Epithelial cell of esophagus (primary cell): Measurements from ENCODE around the gene MMADHC.

ENCODE experiments used
- DNase-seq: peaks from one replicate; pipeline ENCODE4 v3.0.0; 2010; ENCODE audit warnings: low read depth
- H3K4me3 ChIP-seq: 2 replicates; pipeline ENCODE4 v1.5.1; 2011; ENCODE audit warnings: mild to moderate bottlenecking, low read length, control low read depth
- TF ChIP-seq, protein P1 (sequence below): IDR thresholded peaks from 2 replicates; pipeline ENCODE4 v1.5.1; 2011; ENCODE audit warnings: low read depth, mild to moderate bottlenecking, low read length, control low read depth, inconsistent platforms; ENCODE audit not compliant: insufficient read depth; ENCODE audit errors: missing control alignments

The MMADHC gene

DNA sequence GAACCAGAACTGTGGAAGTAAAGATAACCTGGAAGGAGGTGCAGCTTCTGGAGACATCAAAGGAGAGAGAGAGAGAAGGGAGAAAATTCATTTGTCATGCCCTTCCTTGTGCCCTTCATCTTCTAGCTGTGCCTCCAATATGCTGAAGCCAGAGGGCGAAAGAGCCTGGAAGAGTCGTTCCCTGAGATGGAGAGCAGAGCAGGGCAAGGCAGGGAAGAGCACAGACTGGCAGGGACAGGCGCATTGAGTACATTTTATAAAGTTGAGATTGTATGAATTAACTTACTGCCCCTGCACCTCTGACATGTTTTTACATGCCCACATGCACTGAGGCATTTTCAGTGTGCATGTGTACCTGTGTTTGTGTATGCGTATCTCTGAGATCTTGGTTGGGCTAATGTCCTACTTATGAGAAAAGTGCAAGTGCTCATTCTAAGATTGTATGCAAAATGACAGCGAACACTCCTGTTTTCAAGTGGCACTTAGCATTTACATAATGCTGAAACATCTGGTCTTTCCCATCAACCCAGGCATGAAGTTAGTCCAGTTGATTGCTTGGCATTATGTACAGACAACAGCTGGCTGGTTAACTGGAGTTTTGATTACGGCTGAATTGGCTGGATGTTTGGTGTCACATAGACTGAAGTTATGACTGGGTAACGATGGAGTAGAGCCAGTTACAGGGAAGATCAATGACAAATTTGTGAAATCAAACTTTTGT, 23.7 kb upstream of the MMADHC start:
- DNase-seq, result peak; percentile 52
- TF ChIP-seq, protein P1, sequence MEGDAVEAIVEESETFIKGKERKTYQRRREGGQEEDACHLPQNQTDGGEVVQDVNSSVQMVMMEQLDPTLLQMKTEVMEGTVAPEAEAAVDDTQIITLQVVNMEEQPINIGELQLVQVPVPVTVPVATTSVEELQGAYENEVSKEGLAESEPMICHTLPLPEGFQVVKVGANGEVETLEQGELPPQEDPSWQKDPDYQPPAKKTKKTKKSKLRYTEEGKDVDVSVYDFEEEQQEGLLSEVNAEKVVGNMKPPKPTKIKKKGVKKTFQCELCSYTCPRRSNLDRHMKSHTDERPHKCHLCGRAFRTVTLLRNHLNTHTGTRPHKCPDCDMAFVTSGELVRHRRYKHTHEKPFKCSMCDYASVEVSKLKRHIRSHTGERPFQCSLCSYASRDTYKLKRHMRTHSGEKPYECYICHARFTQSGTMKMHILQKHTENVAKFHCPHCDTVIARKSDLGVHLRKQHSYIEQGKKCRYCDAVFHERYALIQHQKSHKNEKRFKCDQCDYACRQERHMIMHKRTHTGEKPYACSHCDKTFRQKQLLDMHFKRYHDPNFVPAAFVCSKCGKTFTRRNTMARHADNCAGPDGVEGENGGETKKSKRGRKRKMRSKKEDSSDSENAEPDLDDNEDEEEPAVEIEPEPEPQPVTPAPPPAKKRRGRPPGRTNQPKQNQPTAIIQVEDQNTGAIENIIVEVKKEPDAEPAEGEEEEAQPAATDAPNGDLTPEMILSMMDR, result peak; percentile 61
- H3K4me3 ChIP-seq, result no peak overlapping the region

DNA sequence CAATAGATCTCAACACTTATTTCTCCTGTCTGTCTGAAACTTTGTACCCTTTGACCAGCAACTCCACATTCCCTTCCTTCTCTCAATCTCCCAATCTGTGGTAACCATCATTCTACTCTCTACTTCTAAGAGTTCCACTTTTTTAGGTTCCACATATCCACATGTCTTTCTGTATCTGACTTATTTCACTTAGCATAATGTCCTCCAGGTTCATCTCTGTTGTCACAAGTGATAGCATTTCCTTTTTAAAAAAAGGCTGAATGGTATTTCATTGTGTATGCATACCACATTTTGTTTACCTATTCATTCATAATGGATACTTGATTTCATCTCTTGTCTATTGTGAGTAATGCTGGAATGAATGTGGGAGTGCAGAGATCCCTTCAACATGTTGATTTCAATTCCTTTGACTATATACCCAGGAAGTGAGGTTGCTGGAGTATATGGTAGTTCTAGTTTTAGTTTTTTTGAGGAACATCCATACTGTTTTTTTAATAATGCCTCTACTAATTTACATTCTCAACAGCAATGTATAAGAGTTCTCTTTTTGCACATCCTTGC, 18.8 kb upstream of the MMADHC start:
- peak; percentile 74 for DNase-seq
- TF ChIP-seq, protein P1, result no peak

DNA sequence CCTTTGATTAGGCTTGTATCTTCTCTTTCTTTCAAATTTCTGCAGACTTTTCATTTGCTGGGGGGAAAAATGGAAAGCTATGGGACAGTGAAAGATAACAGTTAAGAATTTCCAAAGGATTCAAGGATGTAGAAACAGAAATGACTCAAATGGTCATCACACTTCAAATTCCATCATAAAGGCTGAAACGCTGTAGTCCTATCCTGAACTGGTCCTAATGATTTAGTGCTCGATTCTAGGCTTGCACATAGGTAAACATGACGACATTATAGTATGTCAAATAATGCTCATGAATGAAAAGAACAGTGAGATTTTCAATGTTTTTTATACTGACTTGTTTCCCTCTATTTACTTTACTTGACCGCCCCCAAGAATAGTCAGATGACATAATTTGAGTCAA, 15.7 kb upstream of the MMADHC start:
- TF ChIP-seq, protein P1, result no peak
- no peak overlapping the region for H3K4me3 ChIP-seq
- DNase-seq, result no peak

More for the DNA sequence above, 18.8 kb upstream of the MMADHC start:
- H3K4me3 ChIP-seq, result no peak overlapping the region

DNA sequence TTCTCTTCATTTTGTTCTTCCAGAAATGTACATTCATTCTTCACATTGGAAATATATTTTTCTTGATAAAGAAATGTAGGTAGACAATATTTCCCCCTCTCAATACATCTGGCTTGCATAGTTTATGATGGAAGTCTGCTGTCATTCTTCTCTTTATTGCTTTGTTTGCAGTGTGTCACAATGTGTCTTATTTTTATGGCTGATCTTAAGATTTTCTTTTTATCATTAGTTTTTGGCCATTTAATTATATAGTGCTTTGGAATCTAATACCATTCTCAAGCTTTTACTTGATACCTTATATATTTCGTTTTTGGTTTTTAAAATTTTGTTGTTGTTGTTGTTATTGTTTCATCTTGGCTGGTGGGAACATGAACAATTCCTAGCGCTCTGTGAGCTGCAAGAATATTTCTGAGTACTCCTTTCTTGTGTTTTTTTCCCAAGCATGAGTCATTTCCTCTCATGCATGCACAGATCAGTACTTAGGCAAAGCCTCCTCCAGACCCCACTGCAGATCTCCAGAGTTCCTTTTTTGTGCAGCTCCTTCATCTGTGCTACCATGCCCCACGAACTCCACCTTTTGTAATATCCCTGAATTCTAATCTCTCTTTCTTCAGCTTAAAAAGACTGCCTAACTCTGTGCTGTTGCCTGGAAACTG, 13.7 kb upstream of the MMADHC start:
- H3K4me3 ChIP-seq, result no peak overlapping the region
- TF ChIP-seq, protein P1, result no peak
- DNase-seq, result peak; percentile 57

DNA sequence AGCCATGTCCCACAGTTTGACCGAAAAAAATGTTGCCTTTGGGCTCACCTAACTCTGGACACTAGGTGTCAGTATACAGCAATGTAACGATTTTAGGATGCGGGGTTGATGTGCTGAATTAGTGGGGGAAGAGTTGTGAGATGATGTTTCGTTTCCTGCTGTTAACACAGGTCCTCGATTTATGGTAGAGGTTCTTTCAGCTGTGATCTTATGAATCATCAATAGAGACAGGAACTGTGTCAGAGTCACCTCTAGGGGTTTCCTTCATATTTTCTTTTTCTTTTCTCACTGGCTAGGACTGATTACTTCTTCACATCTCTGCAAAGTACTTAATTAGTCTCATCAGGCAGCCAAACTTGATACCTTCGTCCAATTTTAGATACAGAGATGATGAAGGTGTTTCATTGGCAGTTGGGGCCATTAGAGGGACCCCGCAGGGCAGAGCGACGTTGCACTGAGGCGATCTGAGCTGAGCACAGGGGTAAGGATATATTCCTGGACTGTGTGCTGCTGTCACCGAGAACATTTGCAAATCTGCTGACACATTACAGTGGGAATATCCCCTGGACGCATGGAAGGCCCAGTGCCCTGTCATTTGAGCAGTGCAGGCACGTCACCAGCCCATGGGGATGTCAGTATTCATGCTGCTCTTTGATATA, 10.2 kb upstream of the MMADHC start:
- no peak overlapping the region for H3K4me3 ChIP-seq
- DNase-seq, result peak; percentile 79

DNA sequence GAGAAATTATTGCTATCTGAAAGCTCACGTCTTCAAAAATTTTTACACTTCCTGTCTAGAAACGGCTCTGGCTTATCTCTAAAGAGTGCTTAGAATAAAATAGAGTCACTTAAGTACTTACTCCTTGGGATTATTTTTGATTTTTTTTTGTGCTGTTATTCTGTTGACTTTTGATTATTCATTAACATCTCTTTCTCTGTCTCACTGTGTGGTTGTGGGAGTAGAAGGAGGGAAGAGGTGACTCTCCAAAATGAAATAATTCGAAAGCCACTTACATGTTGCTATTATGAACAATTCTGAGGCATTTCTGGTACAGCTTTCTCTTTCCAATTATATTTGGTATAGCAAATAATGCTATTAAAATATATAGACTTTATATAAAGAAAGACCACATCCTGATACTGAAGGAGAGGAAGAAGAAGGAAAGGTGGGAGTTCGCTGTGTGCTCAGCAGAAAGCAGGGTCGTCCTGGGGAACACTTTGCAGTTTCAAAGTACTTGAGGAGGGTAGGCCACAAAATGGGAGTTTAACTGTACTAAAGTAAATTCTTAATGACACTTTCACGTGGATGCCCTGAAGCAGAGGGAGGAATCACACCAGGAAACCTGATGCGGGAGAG, 9.6 kb upstream of the MMADHC start:
- TF ChIP-seq, protein P1, result no peak
- no peak overlapping the region for H3K4me3 ChIP-seq

More for the DNA sequence above, 10.2 kb upstream of the MMADHC start:
- TF ChIP-seq, protein P1, result peak; percentile 84

More for the DNA sequence above, 9.6 kb upstream of the MMADHC start:
- DNase-seq, result no peak
